Peyer's patch (tissue), 4 donors: ENCODE measurements around the gene MPP7.

Experiments used
- CTCF ChIP-seq, 6 experiments: fragments of 450-650 bp in 4 of 6; fragments of 200-600 bp in 2 of 6; sonication (generic) in 1 of 6; IDR thresholded peaks; one replicate each; pipeline ENCODE4 v1.5.1; 2017 to 2019; ENCODE audit warnings: antibody characterized with exemption in 6 of 6, mild to moderate bottlenecking in 3 of 6, moderate library complexity in 1 of 6
- POLR2A ChIP-seq, 2 donors: fragments of 450-650 bp; IDR thresholded peaks; one replicate each; pipeline ENCODE4 v1.5.1; 2017; ENCODE audit warnings: antibody characterized with exemption in 2 of 2, mild to moderate bottlenecking in 2 of 2, moderate library complexity in 2 of 2

- no peak for TF ChIP-seq CTCF (IDR thresholded peaks at IDR 0.05)
- TF ChIP-seq POLR2A (IDR thresholded peaks at IDR 0.05), result no peak
Measured at GRCh38 chr10:28302012-28302637, 739 bp downstream of the MPP7 start.
